Uterus (tissue), 4 donors: Measurements from ENCODE around the gene RAB15. TPM values are rescaled to one million over a fixed set of nuclear protein-coding genes. Genes with fewer than 3 reads are reported as not detected.

Experiments used
- DNase-seq, 2 donors: peaks; one replicate each; pipeline ENCODE4 v3.0.0-alpha.2; 2019 to 2020
- H3K27ac ChIP-seq, 2 donors: fragments of 200-600 bp; sonication (generic); 1 replicate in 1 of 2; 2 replicates in 1 of 2; pipeline ENCODE4 v1.5.1; 2016 to 2018
- H3K27me3 ChIP-seq, 2 donors: fragments of 200-600 bp; sonication (generic); one replicate each; pipeline ENCODE4 v1.5.1; 2018 to 2019; ENCODE audit warnings: control low read depth in 1 of 2
- H3K36me3 ChIP-seq, 2 donors: fragments of 200-600 bp; sonication (generic); one replicate each; pipeline ENCODE4 v1.5.1; 2019; ENCODE audit warnings: control low read depth in 1 of 2
- H3K4me1 ChIP-seq, 2 donors: fragments of 200-600 bp; sonication (generic); one replicate each; pipeline ENCODE4 v1.5.1; 2018 to 2019; ENCODE audit warnings: control low read depth in 1 of 2
- H3K4me3 ChIP-seq, 2 donors: fragments of 200-600 bp; sonication (generic); 1 replicate in 1 of 2; 2 replicates in 1 of 2; pipeline ENCODE4 v1.5.1; 2018 to 2019; ENCODE audit warnings: mild to moderate bottlenecking in 1 of 2
- H3K9me3 ChIP-seq, 2 donors: fragments of 200-600 bp; sonication (generic); one replicate each; pipeline ENCODE4 v1.5.1; 2019; ENCODE audit warnings: control low read depth in 1 of 2
- CTCF ChIP-seq, 4 experiments: fragments of 200-600 bp in 2 of 4; fragments of 450-650 bp in 2 of 4; sonication (generic) in 2 of 4; IDR thresholded peaks; one replicate each; pipeline ENCODE4 v1.5.1; 2016 to 2019; ENCODE audit warnings: antibody characterized with exemption in 4 of 4, mild to moderate bottlenecking in 2 of 4, moderate library complexity in 1 of 4
- POLR2A ChIP-seq, 2 donors: fragments of 450-650 bp; IDR thresholded peaks; one replicate each; pipeline ENCODE4 v1.6.1; 2016; ENCODE audit warnings: antibody characterized with exemption in 2 of 2, mild to moderate bottlenecking in 1 of 2, moderate library complexity in 1 of 2
- intact Hi-C: fragments of 100-400 bp; cut with DNase I; formaldehyde crosslinking; loops from one replicate; pipeline ENCODE4 v1.15.1; 2023; ENCODE audit warnings: low total_unique reads
- total RNA-seq, 4 donors: library from RNA; depleted of rRNA in 3 of 4; stranded (reverse); fragments of >200 nt in 3 of 4; gene quantifications; one replicate each; pipeline versions ENCODE4 v1.1.0 to v1.2.4, GENCODE V29; 2014 to 2023
- donor health status: DM: yes; HTN: yes; CAD: no.

The RAB15 gene
- total RNA-seq, 4 donors from 2014 or later, result 1.0 to 3.8 (median 3.4) TPM; not detected in 1

- H3K4me1 ChIP-seq, result no peaks in the 10 kb centered on the region
- no peaks in the 10 kb centered on the region for H3K27me3 ChIP-seq
- intact Hi-C loops, result no loop called here
- H3K27ac ChIP-seq, result no peak overlapping the region
- DNase-seq, result no peak
- no peaks in the 10 kb centered on the region for H3K9me3 ChIP-seq
- H3K36me3 ChIP-seq, result no peaks in the 10 kb centered on the region
- TF ChIP-seq POLR2A (IDR thresholded peaks at IDR 0.05) (no peak), CTCF (IDR thresholded peaks at IDR 0.05) (no peak)
- H3K4me3 ChIP-seq, result no peak overlapping the region
These were observed 39.4 kb upstream of the RAB15 start for GRCh38 chr14:65011538-65011937.

- no peaks in the 10 kb centered on the region for H3K4me1 ChIP-seq
- no peak overlapping the region for H3K4me3 ChIP-seq
- no peak overlapping the region for H3K27ac ChIP-seq
- TF ChIP-seq POLR2A (IDR thresholded peaks at IDR 0.05), result no peak
- no peak for TF ChIP-seq CTCF (IDR thresholded peaks at IDR 0.05)
- no peaks in the 10 kb centered on the region for H3K36me3 ChIP-seq
- DNase-seq, result no peak
- intact Hi-C loops, result no loop called here
- H3K9me3 ChIP-seq, result no peaks in the 10 kb centered on the region
- no peaks in the 10 kb centered on the region for H3K27me3 ChIP-seq
These were observed 38.2 kb upstream of the RAB15 start for GRCh38 chr14:65010211-65010931.

- H3K4me1 ChIP-seq, result no peaks in the 10 kb centered on the region
- H3K36me3 ChIP-seq, result no peaks in the 10 kb centered on the region
- no peaks in the 10 kb centered on the region for H3K9me3 ChIP-seq
- no peak overlapping the region for H3K4me3 ChIP-seq
- TF ChIP-seq CTCF (IDR thresholded peaks at IDR 0.05), result no peak
- no peak for TF ChIP-seq POLR2A (IDR thresholded peaks at IDR 0.05)
- no peak overlapping the region for H3K27ac ChIP-seq
- intact Hi-C loops, result no loop called here
- no peak for DNase-seq
- H3K27me3 ChIP-seq, result no peaks in the 10 kb centered on the region
These were observed 35.1 kb upstream of the RAB15 start for GRCh38 chr14:65007202-65007601.

DNA sequence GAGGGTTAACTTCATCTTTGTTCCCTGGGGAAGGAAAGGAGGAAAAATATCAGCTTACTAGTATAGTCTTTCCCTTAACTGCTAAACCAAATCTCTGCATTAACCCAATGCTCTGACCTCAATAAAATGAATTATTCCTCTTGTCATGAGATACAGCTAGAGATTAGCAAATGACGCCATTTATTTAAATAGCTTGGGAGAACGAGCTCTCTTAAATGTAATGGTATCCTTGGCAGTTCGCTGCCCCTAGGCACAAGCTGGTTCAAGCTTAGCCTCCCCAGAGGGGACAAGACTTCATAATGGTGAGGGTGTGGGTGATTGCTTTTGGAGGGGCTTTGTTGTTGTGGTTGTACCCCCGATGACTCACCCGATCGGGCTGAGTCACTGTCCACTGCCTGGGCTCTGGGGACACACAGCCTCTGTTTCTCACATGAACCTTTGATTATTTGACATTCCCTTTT, 34.2 kb upstream of the RAB15 start:
- Histone ChIP-seq H3K27ac (peak overlapping the region in 1 of 2 donors; percentile 56), H3K4me3 (no peak overlapping the region), H3K4me1 (no peaks in the 10 kb centered on the region), H3K36me3 (no peaks in the 10 kb centered on the region), H3K27me3 (no peaks in the 10 kb centered on the region), H3K9me3 (no peaks in the 10 kb centered on the region)
- intact Hi-C loops, result no loop called here
- no peak for DNase-seq
- TF ChIP-seq POLR2A (IDR thresholded peaks at IDR 0.05) (no peak), CTCF (IDR thresholded peaks at IDR 0.05) (no peak)

DNA sequence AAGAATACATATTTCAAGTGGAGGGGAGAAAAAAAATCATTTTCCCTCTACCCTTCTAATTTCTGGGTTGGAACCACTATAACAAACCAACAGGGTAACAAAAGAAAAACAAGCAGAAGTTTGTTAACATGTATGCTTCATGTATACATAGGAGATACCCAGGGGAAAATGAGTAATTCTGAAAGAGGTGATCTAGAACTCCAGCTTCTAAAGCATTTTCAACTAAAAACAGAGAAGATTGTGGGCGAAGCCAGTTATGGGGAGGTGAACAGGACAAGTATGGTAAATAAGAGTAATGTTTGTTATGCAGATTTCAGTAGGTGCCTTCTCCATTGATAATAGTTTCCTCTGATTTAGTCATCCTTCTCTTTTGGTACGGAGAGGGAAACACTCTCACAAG, 31.3 kb upstream of the RAB15 start:
- no peak for TF ChIP-seq POLR2A (IDR thresholded peaks at IDR 0.05)
- TF ChIP-seq CTCF (IDR thresholded peaks at IDR 0.05), result no peak
- H3K36me3 ChIP-seq, result no peaks in the 10 kb centered on the region
- DNase-seq, result no peak
- H3K9me3 ChIP-seq, result no peaks in the 10 kb centered on the region
- intact Hi-C loops, result no loop called here
- peak overlapping the region in 1 of 2 donors; percentile 68 for H3K27ac ChIP-seq
- H3K4me1 ChIP-seq, result no peaks in the 10 kb centered on the region
- H3K4me3 ChIP-seq, result no peak overlapping the region
- no peaks in the 10 kb centered on the region for H3K27me3 ChIP-seq
